ENCODE measurements around the gene LGMN.

The LGMN gene

DNA sequence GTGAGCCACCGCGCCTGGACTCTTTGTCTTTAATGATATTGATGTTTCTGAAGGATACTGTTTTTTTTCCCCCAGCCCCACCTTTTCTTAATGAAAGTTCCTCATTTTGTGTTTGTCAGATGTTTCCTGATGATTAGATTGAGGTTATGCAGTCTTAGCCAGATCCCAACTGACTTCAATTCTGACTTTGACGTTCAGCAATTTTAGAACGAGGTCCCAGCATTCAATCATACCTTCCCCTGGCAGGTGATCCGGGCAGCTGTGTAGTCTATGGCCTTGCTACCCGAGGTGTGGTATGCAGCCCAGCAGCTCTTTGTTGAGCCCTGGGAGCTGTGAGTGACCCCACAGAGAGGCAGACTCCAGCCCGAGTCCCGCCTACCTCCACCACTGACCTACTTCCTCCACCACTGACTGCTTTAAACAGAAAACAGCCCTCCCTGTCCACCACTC is 82.7 kb downstream of the LGMN start:
- Histone ChIP-seq H3F3A (ENCODE audit: control insufficient read depth, insufficient read depth) (no peaks in the 10 kb centered on the region), H4K20me1 (ENCODE audit: control insufficient read depth, insufficient read depth, low read depth, low read length) (no peaks in the 10 kb centered on the region), H3K9me2 (replicated peaks; ENCODE audit: control insufficient read depth, low read length) (no peaks in the 10 kb centered on the region), H3K27ac (ENCODE audit: low read depth, low read length) (peak overlapping the region; percentile 59), H3K4me1 (ENCODE audit: control insufficient read depth, low read length) (peaks cover 38% of the 10 kb centered on the region), H3K27me3 (ENCODE audit: control insufficient read depth, low read length) (no peaks in the 10 kb centered on the region), H3K36me3 (ENCODE audit: control insufficient read depth, low read length) (no peaks in the 10 kb centered on the region), H3K79me2 (ENCODE audit: control insufficient read depth, low read length) (no peaks in the 10 kb centered on the region), H3K4me3 (ENCODE audit: low read length) (peak overlapping the region; percentile 8), H3K4me2 (ENCODE audit: low read length) (peak overlapping the region; percentile 60), H3K9me3 (ENCODE audit: control insufficient read depth, insufficient read depth, low read length) (no peaks in the 10 kb centered on the region)
- TF ChIP-seq, protein P1, sequence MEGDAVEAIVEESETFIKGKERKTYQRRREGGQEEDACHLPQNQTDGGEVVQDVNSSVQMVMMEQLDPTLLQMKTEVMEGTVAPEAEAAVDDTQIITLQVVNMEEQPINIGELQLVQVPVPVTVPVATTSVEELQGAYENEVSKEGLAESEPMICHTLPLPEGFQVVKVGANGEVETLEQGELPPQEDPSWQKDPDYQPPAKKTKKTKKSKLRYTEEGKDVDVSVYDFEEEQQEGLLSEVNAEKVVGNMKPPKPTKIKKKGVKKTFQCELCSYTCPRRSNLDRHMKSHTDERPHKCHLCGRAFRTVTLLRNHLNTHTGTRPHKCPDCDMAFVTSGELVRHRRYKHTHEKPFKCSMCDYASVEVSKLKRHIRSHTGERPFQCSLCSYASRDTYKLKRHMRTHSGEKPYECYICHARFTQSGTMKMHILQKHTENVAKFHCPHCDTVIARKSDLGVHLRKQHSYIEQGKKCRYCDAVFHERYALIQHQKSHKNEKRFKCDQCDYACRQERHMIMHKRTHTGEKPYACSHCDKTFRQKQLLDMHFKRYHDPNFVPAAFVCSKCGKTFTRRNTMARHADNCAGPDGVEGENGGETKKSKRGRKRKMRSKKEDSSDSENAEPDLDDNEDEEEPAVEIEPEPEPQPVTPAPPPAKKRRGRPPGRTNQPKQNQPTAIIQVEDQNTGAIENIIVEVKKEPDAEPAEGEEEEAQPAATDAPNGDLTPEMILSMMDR (IDR thresholded peaks at IDR 0.05; ENCODE audit: low read depth, low read length, poor library complexity, severe bottlenecking): no peak
- no peak for TF ChIP-seq EZH2phosphoT487 (IDR thresholded peaks at IDR 0.05; ENCODE audit: borderline replicate concordance, low read length)

DNA sequence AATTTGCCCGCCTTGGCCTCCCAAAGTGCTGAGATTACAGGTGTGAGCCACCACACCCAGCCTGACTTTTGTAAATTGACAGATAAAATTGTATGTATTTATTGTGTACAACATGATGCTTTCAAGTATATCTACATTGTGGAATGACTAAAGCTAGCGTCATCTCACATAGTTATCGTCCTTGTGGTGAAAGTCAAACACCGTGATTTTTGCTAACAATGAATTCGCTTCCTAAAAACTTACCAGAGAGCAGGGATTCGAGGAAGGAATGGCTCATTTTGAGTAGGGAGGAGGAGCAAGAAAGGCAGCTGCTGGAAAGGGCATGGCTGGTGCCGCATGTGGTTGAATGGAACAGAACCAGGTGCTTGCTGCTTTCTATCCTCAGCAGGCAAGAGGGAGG is 85.4 kb downstream of the LGMN start:
- Histone ChIP-seq H3F3A (ENCODE audit: control insufficient read depth, insufficient read depth) (no peaks in the 10 kb centered on the region), H3K9me3 (ENCODE audit: control insufficient read depth, insufficient read depth, low read length) (no peaks in the 10 kb centered on the region), H4K20me1 (ENCODE audit: control insufficient read depth, insufficient read depth, low read depth, low read length) (no peaks in the 10 kb centered on the region), H3K36me3 (ENCODE audit: control insufficient read depth, low read length) (no peaks in the 10 kb centered on the region), H3K4me3 (ENCODE audit: low read length) (no peak overlapping the region), H3K4me2 (ENCODE audit: low read length) (no peak overlapping the region), H3K27ac (ENCODE audit: low read depth, low read length) (no peak overlapping the region), H3K79me2 (ENCODE audit: control insufficient read depth, low read length) (no peaks in the 10 kb centered on the region), H3K4me1 (ENCODE audit: control insufficient read depth, low read length) (peaks cover 38% of the 10 kb centered on the region), H3K9me2 (replicated peaks; ENCODE audit: control insufficient read depth, low read length) (no peaks in the 10 kb centered on the region), H3K27me3 (ENCODE audit: control insufficient read depth, low read length) (no peaks in the 10 kb centered on the region)
- TF ChIP-seq, protein P1 (IDR thresholded peaks at IDR 0.05; ENCODE audit: low read depth, low read length, poor library complexity, severe bottlenecking): no peak
- TF ChIP-seq EZH2phosphoT487 (IDR thresholded peaks at IDR 0.05; ENCODE audit: borderline replicate concordance, low read length): no peak

DNA sequence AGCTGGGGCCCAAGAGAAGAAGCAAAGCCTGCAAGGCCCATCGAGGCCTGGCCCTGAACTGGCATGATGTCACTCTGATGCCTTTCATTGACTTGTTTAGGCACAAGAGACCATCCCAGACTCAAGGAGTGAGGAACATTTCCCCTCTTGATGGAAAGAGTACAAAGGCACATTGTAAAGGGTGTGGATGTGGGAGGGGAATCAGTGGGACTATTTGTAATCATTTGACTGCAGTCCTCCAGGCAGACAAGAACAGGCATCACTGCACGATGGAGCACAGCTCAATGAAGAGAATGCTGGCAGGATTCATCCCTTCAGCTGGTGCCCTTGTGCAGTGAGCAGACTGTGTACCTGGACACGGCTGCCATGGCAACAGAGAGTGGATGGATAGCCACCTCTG is 87.9 kb downstream of the LGMN start:
- TF ChIP-seq, protein P1 (IDR thresholded peaks at IDR 0.05; ENCODE audit: low read depth, low read length, poor library complexity, severe bottlenecking): no peak
- TF ChIP-seq EZH2phosphoT487 (IDR thresholded peaks at IDR 0.05; ENCODE audit: borderline replicate concordance, low read length): no peak
- Histone ChIP-seq H3K4me3 (ENCODE audit: low read length) (no peak overlapping the region), H3K4me1 (ENCODE audit: control insufficient read depth, low read length) (peaks cover 24% of the 10 kb centered on the region), H3K79me2 (ENCODE audit: control insufficient read depth, low read length) (no peaks in the 10 kb centered on the region), H3K9me3 (ENCODE audit: control insufficient read depth, insufficient read depth, low read length) (no peaks in the 10 kb centered on the region), H3F3A (ENCODE audit: control insufficient read depth, insufficient read depth) (no peaks in the 10 kb centered on the region), H3K4me2 (ENCODE audit: low read length) (no peak overlapping the region), H3K36me3 (ENCODE audit: control insufficient read depth, low read length) (no peaks in the 10 kb centered on the region), H4K20me1 (ENCODE audit: control insufficient read depth, insufficient read depth, low read depth, low read length) (no peaks in the 10 kb centered on the region), H3K27me3 (ENCODE audit: control insufficient read depth, low read length) (no peaks in the 10 kb centered on the region), H3K27ac (ENCODE audit: low read depth, low read length) (no peak overlapping the region), H3K9me2 (replicated peaks; ENCODE audit: control insufficient read depth, low read length) (no peaks in the 10 kb centered on the region)
